Muscle layer of colon (tissue), 2 donors: Measurements from ENCODE around the gene SRGAP1.
"Not testable (repeated sequence)": the region's sequence is repeated elsewhere in the genome, so short reads cannot be mapped to it uniquely, and the experiment has no call there.

Experiments
- H3K27ac ChIP-seq: one replicate; pipeline ENCODE4 v1.7.0; 2013; ENCODE audit warnings: low read depth, mild to moderate bottlenecking, low read length, moderate library complexity
- H3K27me3 ChIP-seq, 2 donors: one replicate each; pipeline ENCODE4 v1.7.0; 2013; ENCODE audit warnings: low read length in 2 of 2, mild to moderate bottlenecking in 2 of 2; ENCODE audit not compliant: insufficient read depth in 2 of 2, control insufficient read depth in 1 of 2
- H3K36me3 ChIP-seq: one replicate; pipeline ENCODE4 v1.7.0; 2013; ENCODE audit warnings: mild to moderate bottlenecking, low read length; ENCODE audit not compliant: insufficient read depth
- H3K4me1 ChIP-seq: one replicate; pipeline ENCODE4 v1.7.0; 2013; ENCODE audit warnings: mild to moderate bottlenecking, low read length; ENCODE audit not compliant: insufficient read depth
- H3K4me3 ChIP-seq, 2 donors: one replicate each; pipeline ENCODE4 v1.7.0; 2013; ENCODE audit warnings: low read length in 2 of 2, low read depth in 1 of 2, mild to moderate bottlenecking in 1 of 2, moderate library complexity in 1 of 2
- H3K9ac ChIP-seq: one replicate; pipeline ENCODE4 v1.7.0; 2013; ENCODE audit warnings: low read length
- H3K9me3 ChIP-seq: one replicate; pipeline ENCODE4 v1.7.0; 2013; ENCODE audit warnings: mild to moderate bottlenecking, low read length
- donor health status: abdominal sarcoma.
- donor health status: Adenocarcinoma of cecum.

Gene SRGAP1

GRCh38 chr12:63841011-63841410 lies 3.5 kb upstream of the SRGAP1 start:
- Histone ChIP-seq H3K9ac (no peak overlapping the region), H3K27me3 (no peaks in the 10 kb centered on the region), H3K4me3 (no peak overlapping the region), H3K4me1 (peaks cover 9% of the 10 kb centered on the region), H3K9me3 (no peaks in the 10 kb centered on the region), H3K36me3 (no peaks in the 10 kb centered on the region), H3K27ac (no peak overlapping the region)

- H3K9me3 ChIP-seq, result no peaks in the 10 kb centered on the region
- H3K27me3 ChIP-seq, result no peaks in the 10 kb centered on the region
- H3K4me1 ChIP-seq, result peaks cover 15% of the 10 kb centered on the region
- no peak overlapping the region for H3K9ac ChIP-seq
- H3K36me3 ChIP-seq, result no peaks in the 10 kb centered on the region
- H3K27ac ChIP-seq, result no peak overlapping the region
- H3K4me3 ChIP-seq, result no peak overlapping the region
Observed at GRCh38 chr12:63841571-63841970, 2.9 kb upstream of the SRGAP1 start.

- Histone ChIP-seq H3K4me1 (peaks cover 18% of the 10 kb centered on the region), H3K4me3 (peak overlapping the region in 1 of 2 donors; percentile 97), H3K27ac (peak overlapping the region; percentile 85)
- not testable (repeated sequence) for H3K9me3 ChIP-seq, H3K9ac ChIP-seq, H3K27me3 ChIP-seq, H3K36me3 ChIP-seq
Observed at GRCh38 chr12:63842750-63843149, 1.8 kb upstream of the SRGAP1 start.

GRCh38 chr12:63843254-63843720 lies 1.2 kb upstream of the SRGAP1 start:
- Histone ChIP-seq H3K9me3 (no peaks in the 10 kb centered on the region), H3K36me3 (no peaks in the 10 kb centered on the region), H3K4me3 (peak overlapping the region; percentile 63 to 97), H3K27ac (peak overlapping the region; percentile 85), H3K27me3 (no peaks in the 10 kb centered on the region), H3K9ac (peak overlapping the region; percentile 40), H3K4me1 (peaks cover 18% of the 10 kb centered on the region)

- Histone ChIP-seq H3K36me3 (no peaks in the 10 kb centered on the region), H3K9me3 (no peaks in the 10 kb centered on the region), H3K4me3 (peak overlapping the region; percentile 63 to 97), H3K9ac (peak overlapping the region; percentile 90), H3K27me3 (no peaks in the 10 kb centered on the region), H3K4me1 (peaks cover 18% of the 10 kb centered on the region), H3K27ac (peak overlapping the region; percentile 85)
Observed at GRCh38 chr12:63843721-63844390, 644 bp upstream of the SRGAP1 start.

- Histone ChIP-seq H3K27me3 (no peaks in the 10 kb centered on the region), H3K4me1 (peaks cover 23% of the 10 kb centered on the region), H3K9ac (peak overlapping the region; percentile 2), H3K27ac (no peak overlapping the region), H3K4me3 (peak overlapping the region in 1 of 2 donors; percentile 97), H3K36me3 (no peaks in the 10 kb centered on the region), H3K9me3 (no peaks in the 10 kb centered on the region)
Observed at GRCh38 chr12:63845726-63846125, 1.2 kb downstream of the SRGAP1 start.

- Histone ChIP-seq H3K4me1 (peaks cover 23% of the 10 kb centered on the region), H3K9ac (peak overlapping the region; percentile 2), H3K9me3 (no peaks in the 10 kb centered on the region), H3K36me3 (no peaks in the 10 kb centered on the region), H3K27ac (no peak overlapping the region), H3K27me3 (no peaks in the 10 kb centered on the region), H3K4me3 (peak overlapping the region in 1 of 2 donors; percentile 97)
Observed at GRCh38 chr12:63846238-63846967, 1.9 kb downstream of the SRGAP1 start.

GRCh38 chr12:63848450-63848849 lies 4.0 kb downstream of the SRGAP1 start:
- no peak overlapping the region for H3K9ac ChIP-seq
- H3K27me3 ChIP-seq, result no peaks in the 10 kb centered on the region
- H3K27ac ChIP-seq, result no peak overlapping the region
- H3K9me3 ChIP-seq, result no peaks in the 10 kb centered on the region
- H3K36me3 ChIP-seq, result no peaks in the 10 kb centered on the region
- H3K4me1 ChIP-seq, result peaks cover 23% of the 10 kb centered on the region
- no peak overlapping the region for H3K4me3 ChIP-seq

GRCh38 chr12:63849106-63849620 lies 4.7 kb downstream of the SRGAP1 start:
- no peak overlapping the region for H3K27ac ChIP-seq
- H3K36me3 ChIP-seq, result no peaks in the 10 kb centered on the region
- no peaks in the 10 kb centered on the region for H3K9me3 ChIP-seq
- no peak overlapping the region for H3K4me3 ChIP-seq
- peaks cover 23% of the 10 kb centered on the region for H3K4me1 ChIP-seq
- no peak overlapping the region for H3K9ac ChIP-seq
- H3K27me3 ChIP-seq, result no peaks in the 10 kb centered on the region

- H3K9me3 ChIP-seq, result no peaks in the 10 kb centered on the region
- no peak overlapping the region for H3K4me3 ChIP-seq
- no peaks in the 10 kb centered on the region for H3K36me3 ChIP-seq
- no peak overlapping the region for H3K27ac ChIP-seq
- peaks cover 23% of the 10 kb centered on the region for H3K4me1 ChIP-seq
- H3K9ac ChIP-seq, result no peak overlapping the region
- H3K27me3 ChIP-seq, result no peaks in the 10 kb centered on the region
Observed at GRCh38 chr12:63849641-63850040, 5.1 kb downstream of the SRGAP1 start.

GRCh38 chr12:63853978-63854377 lies 9.5 kb downstream of the SRGAP1 start:
- no peaks in the 10 kb centered on the region for H3K36me3 ChIP-seq
- H3K27ac ChIP-seq, result no peak overlapping the region
- no peak overlapping the region for H3K9ac ChIP-seq
- H3K4me1 ChIP-seq, result peaks cover 6% of the 10 kb centered on the region
- H3K27me3 ChIP-seq, result no peaks in the 10 kb centered on the region
- H3K4me3 ChIP-seq, result no peak overlapping the region
- no peaks in the 10 kb centered on the region for H3K9me3 ChIP-seq
